Neural cell (in vitro differentiated cells): Measurements from ENCODE around the gene FRMPD4.

Source experiments
- EP300 ChIP-seq: fragments of 450-650 bp; conservative IDR thresholded peaks from 2 replicates; pipeline ENCODE4 v1.6.1; 2014; ENCODE audit warnings: antibody characterized with exemption, mild to moderate bottlenecking, moderate library complexity; ENCODE audit not compliant: poor library complexity, severe bottlenecking
- EZH2 ChIP-seq: fragments of 200-600, 300-800 bp; shearing (Covaris generic), sonication (generic); IDR thresholded peaks from 2 replicates; pipeline ENCODE4 v1.6.1; 2014; ENCODE audit warnings: antibody characterized with exemption, low read length, borderline replicate concordance, mild to moderate bottlenecking; ENCODE audit not compliant: insufficient read depth, poor library complexity, severe bottlenecking
- MXI1 ChIP-seq: fragments of 450-650 bp; conservative IDR thresholded peaks from 2 replicates; pipeline ENCODE4 v1.6.1; 2014; ENCODE audit warnings: antibody characterized with exemption, mild to moderate bottlenecking; ENCODE audit not compliant: poor library complexity, severe bottlenecking
- POLR2AphosphoS5 ChIP-seq: IDR thresholded peaks from 2 replicates; pipeline ENCODE4 v1.6.1; 2012
- TAF1 ChIP-seq: IDR thresholded peaks from 2 replicates; pipeline ENCODE4 v1.6.1; 2012; ENCODE audit warnings: low read depth
- TF ChIP-seq, protein P1 (sequence below): fragments of 450-650 bp; IDR thresholded peaks from 2 replicates; pipeline ENCODE4 v1.5.1; 2014; ENCODE audit warnings: antibody characterized with exemption, mild to moderate bottlenecking, moderate library complexity; ENCODE audit not compliant: poor library complexity, severe bottlenecking

DNA sequence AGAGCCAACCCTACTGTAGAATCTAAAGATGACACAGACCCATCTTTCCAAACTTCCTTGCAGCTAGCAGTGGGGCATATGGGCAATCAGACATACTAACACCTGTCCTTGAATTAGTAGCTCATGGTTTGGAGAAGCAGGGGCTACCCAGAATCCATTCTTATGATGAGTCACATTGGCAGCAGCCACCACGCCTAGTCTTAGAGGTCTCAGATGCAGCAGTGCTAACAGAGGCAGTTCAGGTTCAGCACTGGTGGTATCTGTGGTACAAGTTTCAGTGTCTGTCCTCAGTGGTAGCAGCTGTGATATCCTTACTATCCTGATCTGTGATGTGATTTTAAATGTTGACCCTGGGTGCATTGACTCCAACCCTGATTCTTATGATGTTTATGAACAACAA is 68.1 kb downstream of the FRMPD4 start:
- TF ChIP-seq, protein P1, sequence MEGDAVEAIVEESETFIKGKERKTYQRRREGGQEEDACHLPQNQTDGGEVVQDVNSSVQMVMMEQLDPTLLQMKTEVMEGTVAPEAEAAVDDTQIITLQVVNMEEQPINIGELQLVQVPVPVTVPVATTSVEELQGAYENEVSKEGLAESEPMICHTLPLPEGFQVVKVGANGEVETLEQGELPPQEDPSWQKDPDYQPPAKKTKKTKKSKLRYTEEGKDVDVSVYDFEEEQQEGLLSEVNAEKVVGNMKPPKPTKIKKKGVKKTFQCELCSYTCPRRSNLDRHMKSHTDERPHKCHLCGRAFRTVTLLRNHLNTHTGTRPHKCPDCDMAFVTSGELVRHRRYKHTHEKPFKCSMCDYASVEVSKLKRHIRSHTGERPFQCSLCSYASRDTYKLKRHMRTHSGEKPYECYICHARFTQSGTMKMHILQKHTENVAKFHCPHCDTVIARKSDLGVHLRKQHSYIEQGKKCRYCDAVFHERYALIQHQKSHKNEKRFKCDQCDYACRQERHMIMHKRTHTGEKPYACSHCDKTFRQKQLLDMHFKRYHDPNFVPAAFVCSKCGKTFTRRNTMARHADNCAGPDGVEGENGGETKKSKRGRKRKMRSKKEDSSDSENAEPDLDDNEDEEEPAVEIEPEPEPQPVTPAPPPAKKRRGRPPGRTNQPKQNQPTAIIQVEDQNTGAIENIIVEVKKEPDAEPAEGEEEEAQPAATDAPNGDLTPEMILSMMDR: no peak
- no peak for TF ChIP-seq MXI1
- no peak for TF ChIP-seq EZH2
- TF ChIP-seq EP300: no peak
- TF ChIP-seq POLR2AphosphoS5: no peak
- TF ChIP-seq TAF1: no peak
